Measurements from ENCODE around the gene MAST4. TPM values are rescaled to one million over a fixed set of nuclear protein-coding genes. Genes with fewer than 3 reads are reported as not detected.
"Not testable (repeated sequence)": the region's sequence is repeated elsewhere in the genome, so short reads cannot be mapped to it uniquely, and the experiment has no call there.

Gene MAST4
- total RNA-seq, 2 donors from 2014 or later, result 50.4 to 60.6 TPM

DNA sequence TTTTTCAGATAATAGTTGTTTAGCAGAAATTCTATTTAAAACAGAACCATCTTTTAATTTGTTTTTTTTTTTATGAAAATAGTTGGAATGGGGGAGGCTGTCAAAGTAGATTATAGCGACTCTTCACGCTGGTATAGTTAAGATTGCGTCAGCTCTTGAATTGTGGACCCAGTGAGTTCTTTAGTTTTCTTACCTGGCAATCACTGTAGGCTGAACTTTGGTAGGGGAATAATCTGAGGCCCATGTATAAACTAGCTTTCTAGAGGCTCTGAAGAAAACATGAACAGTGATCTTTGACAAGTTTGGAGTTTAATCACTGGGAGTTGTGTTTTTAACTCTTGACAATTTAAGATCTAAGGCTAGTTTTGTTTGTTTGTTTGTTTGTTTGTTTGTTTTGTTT lies 519.6 kb downstream of the MAST4 start:
- H3K4me1 ChIP-seq, result no peaks in the 10 kb centered on the region
- no peaks in the 10 kb centered on the region for H3K27me3 ChIP-seq
- DNase-seq (ENCODE audit: low spot score), result no peak
- TF ChIP-seq, protein P1, sequence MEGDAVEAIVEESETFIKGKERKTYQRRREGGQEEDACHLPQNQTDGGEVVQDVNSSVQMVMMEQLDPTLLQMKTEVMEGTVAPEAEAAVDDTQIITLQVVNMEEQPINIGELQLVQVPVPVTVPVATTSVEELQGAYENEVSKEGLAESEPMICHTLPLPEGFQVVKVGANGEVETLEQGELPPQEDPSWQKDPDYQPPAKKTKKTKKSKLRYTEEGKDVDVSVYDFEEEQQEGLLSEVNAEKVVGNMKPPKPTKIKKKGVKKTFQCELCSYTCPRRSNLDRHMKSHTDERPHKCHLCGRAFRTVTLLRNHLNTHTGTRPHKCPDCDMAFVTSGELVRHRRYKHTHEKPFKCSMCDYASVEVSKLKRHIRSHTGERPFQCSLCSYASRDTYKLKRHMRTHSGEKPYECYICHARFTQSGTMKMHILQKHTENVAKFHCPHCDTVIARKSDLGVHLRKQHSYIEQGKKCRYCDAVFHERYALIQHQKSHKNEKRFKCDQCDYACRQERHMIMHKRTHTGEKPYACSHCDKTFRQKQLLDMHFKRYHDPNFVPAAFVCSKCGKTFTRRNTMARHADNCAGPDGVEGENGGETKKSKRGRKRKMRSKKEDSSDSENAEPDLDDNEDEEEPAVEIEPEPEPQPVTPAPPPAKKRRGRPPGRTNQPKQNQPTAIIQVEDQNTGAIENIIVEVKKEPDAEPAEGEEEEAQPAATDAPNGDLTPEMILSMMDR (IDR thresholded peaks at IDR 0.05), result no peak
- no peak overlapping the region for H3K27ac ChIP-seq
- no peaks in the 10 kb centered on the region for H3K9me3 ChIP-seq
- H3K4me3 ChIP-seq, result no peak overlapping the region
- H3K36me3 ChIP-seq, result peaks cover 53% of the 10 kb centered on the region

DNA sequence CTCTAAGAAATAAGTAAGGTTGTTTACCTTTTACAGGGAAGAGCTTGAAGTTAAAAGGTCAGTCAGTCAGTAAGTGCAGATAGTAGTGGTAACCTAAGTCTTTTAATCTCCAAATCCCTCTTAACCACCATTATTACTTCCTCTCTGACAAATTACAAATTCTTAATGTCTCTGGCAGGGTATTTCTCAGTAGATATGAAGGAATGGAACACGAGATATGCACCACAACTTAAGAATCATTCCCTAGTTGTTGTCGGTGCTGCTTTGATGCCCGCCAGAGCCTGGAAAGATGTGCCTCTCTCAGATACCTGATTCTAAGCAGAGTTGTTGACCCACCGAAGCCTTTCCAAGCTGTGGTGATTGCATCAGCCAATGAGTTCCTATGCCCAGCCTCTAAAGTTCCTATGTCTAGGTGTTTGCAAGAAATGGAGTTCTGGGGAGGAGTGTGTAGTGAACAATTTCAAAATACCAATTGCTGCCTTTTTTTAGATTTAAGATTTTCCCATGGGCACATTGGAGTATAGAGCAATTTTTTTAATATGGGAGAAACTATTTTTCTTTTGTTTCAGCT lies 521.9 kb downstream of the MAST4 start:
- H3K4me1 ChIP-seq, result no peaks in the 10 kb centered on the region

DNA sequence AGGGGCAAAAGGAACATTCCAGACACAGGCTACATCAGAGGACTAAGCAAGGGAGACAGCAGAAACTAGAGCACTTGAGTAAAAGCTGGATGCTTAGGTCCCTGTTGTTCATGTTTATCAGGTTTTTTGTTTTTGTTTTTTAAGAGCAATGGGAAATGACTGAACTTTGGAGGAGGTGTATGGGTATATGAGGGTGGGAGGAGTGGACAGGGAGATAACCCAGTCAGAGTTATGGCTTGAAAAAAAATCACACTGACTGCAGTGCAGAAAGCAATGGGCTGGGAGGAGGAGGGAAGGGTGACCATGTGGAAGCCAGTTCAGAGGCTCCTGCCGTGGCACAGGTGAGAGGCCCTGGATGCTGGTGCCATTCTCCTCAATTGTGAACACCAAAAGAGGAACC lies 522.8 kb downstream of the MAST4 start:
- TF ChIP-seq, protein P1 (IDR thresholded peaks at IDR 0.05), result no peak
- Histone ChIP-seq H3K36me3 (peaks cover 55% of the 10 kb centered on the region), H3K4me1 (no peaks in the 10 kb centered on the region), H3K9me3 (no peaks in the 10 kb centered on the region), H3K4me3 (no peak overlapping the region), H3K27me3 (no peaks in the 10 kb centered on the region), H3K27ac (no peak overlapping the region)
- no peak for DNase-seq (ENCODE audit: low spot score)

More for the DNA sequence above, 521.9 kb downstream of the MAST4 start:
- Histone ChIP-seq H3K9me3 (no peaks in the 10 kb centered on the region), H3K36me3 (peaks cover 52% of the 10 kb centered on the region), H3K27me3 (no peaks in the 10 kb centered on the region), H3K27ac (no peak overlapping the region), H3K4me3 (no peak overlapping the region)
- no peak for DNase-seq (ENCODE audit: low spot score)
- TF ChIP-seq, protein P1 (IDR thresholded peaks at IDR 0.05), result no peak

DNA sequence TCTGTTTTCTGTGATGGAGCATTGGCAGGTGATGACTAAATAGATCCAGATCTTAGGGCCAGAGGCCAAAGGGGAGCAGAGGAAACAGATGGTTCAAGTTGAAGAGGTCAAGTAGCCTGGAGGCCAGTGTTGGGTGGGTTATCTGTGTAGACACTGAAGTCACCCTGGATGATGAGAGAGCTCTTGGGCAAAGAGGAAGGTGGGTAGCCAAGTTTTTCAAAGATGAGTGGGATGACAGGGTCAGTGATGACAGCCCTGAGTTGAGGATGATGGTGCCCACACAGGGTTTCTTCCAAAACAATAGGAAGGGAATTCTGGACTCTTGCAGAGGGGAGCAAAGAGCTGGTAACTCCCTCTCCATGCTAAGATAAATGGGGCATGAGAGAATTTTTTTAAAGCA lies 523.8 kb downstream of the MAST4 start:
- Histone ChIP-seq H3K27me3 (no peaks in the 10 kb centered on the region), H3K9me3 (no peaks in the 10 kb centered on the region), H3K36me3 (peaks cover 60% of the 10 kb centered on the region), H3K4me1 (no peaks in the 10 kb centered on the region), H3K4me3 (no peak overlapping the region), H3K27ac (no peak overlapping the region)
- TF ChIP-seq, protein P1 (IDR thresholded peaks at IDR 0.05), result no peak
- no peak for DNase-seq (ENCODE audit: low spot score)

DNA sequence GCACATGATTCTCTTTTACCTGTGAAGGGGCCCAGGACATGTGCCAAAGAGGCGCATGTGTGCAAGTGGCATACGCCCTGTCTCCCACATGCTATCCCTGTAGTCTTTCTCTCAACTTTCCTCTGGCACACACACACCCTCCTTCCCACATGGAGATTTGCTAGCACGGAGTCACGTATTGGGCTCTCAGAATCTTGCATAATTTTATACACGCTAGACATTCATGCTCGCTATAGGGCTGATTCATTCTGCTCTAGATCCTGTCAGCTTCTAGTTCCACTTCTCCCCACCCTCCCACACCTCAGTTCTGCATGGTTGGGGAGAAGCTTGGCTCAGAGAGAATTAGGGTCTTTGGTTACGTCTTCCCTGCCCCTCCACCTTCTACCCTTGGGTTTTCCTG lies 527.6 kb downstream of the MAST4 start:
- H3K27me3 ChIP-seq, result no peaks in the 10 kb centered on the region
- no peaks in the 10 kb centered on the region for H3K9me3 ChIP-seq
- peaks cover 55% of the 10 kb centered on the region for H3K36me3 ChIP-seq
- TF ChIP-seq, protein P1 (IDR thresholded peaks at IDR 0.05), result no peak
- no peak overlapping the region for H3K4me3 ChIP-seq
- no peak for DNase-seq (ENCODE audit: low spot score)
- no peaks in the 10 kb centered on the region for H3K4me1 ChIP-seq
- H3K27ac ChIP-seq, result no peak overlapping the region

DNA sequence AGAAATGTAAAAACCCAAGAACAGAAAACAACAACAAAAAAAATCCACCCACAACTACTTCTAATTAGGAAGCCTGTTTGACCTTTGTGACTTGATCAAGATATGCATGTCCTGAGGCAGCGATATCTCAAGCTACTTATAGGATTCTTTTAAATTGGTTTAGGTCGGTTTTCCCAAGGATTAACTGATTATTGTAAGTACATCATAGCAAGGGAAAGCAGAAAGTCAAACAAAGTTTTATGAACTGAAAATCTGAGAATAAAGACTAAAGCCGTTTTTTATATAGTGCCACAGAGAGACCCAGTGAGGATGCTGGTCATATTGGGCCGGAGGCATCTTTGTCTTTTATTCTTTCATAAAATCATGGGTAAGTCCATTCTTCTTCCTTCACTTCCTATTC lies 528.4 kb downstream of the MAST4 start:
- H3K27me3 ChIP-seq, result no peaks in the 10 kb centered on the region
- TF ChIP-seq, protein P1 (IDR thresholded peaks at IDR 0.05), result no peak
- H3K36me3 ChIP-seq, result peaks cover 52% of the 10 kb centered on the region
- no peak overlapping the region for H3K4me3 ChIP-seq
- H3K4me1 ChIP-seq, result no peaks in the 10 kb centered on the region
- DNase-seq (ENCODE audit: low spot score), result no peak
- H3K9me3 ChIP-seq, result no peaks in the 10 kb centered on the region
- no peak overlapping the region for H3K27ac ChIP-seq

DNA sequence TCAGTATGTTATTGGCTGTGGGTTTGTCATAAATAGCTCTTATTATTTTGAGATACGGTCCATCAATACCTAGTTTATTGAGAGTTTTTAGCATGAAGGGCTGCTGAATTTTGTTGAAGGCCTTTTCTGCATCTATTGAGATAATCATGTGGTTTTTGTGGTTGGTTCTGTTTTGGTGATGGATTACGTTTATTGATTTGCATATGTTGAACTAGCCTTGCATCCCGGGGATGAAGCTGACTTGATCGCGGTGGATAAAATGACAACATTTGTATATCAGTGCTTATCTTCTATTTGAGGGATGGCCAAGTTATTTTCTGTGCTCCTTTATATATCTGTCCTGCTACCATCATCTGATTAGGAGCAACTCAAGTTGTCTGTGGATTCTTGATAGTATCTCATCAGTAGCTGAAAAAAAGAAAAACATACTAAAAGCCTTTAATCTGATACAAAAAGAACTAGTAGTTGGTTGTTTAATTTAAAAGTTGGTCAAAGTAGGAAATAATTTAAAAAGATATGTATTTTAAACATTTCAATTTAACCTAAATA lies 531.2 kb downstream of the MAST4 start:
- H3K27me3 ChIP-seq; H3K4me1 ChIP-seq; DNase-seq (ENCODE audit: low spot score); H3K9me3 ChIP-seq; H3K4me3 ChIP-seq; H3K27ac ChIP-seq: not testable (repeated sequence)
- peaks cover 47% of the 10 kb centered on the region for H3K36me3 ChIP-seq
